ENCODE measurements around the gene SLF1.

The SLF1 gene

DNA sequence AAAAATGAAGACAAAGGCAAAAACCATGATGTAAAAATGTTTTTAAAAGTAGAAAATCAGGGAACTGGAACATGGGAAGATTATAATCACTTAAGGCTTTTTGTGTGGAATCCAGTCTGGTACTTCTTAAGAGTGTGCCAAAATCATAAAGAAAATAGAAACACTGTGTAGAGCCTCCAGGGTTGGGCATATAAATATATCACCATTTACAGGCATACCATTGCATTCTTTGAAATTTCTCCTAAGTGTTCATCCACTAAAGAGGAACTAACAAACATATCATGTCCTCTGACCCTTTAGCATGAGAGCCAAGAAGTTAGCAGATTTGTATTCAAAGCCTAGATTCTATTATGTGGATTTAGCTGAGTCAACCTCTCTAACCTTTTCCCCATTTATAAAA lies 93.3 kb downstream of the SLF1 start:
- DNase-seq (ENCODE audit: low read depth in 2 of 2): no peak

DNA sequence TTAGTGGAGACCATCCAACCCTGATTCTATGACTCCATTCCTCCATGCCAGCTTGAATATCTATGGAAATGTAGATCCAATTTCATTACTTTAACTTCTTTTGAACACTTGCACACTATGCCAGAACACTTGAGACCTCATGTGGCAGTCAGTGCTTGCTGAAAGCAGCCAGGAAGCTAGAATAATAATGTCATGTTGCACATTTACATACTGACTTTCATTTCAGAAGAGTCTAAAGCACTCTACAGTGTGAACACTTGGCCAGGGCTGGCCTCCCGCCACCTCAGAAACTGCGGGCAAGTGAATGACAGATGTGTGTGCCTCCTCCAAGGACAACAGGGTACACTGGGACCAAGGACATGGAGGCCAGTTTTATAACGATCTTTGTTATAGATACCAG lies 97.3 kb downstream of the SLF1 start:
- no peak for DNase-seq (ENCODE audit: low read depth in 2 of 2)

DNA sequence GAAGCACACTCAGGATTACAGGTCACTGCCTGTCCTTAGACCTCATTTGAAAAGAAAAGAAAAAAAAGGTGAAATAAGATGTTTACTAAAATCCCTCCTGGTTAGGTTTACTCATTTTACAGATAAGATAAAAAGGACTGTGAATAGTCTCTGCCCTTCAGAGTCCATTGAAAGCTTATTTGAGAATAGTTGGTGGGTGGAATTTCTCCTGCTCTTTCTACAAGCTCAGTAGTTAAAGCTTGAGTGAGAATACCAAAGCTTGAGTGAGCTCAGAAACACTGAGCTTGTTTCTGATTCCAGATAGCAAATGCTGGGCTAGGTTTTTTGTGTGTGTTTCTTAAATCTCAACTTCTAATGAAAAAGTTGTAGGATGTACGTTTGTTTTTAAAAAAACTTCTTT lies 106.7 kb downstream of the SLF1 start:
- no peak for DNase-seq (ENCODE audit: low read depth in 2 of 2)

DNA sequence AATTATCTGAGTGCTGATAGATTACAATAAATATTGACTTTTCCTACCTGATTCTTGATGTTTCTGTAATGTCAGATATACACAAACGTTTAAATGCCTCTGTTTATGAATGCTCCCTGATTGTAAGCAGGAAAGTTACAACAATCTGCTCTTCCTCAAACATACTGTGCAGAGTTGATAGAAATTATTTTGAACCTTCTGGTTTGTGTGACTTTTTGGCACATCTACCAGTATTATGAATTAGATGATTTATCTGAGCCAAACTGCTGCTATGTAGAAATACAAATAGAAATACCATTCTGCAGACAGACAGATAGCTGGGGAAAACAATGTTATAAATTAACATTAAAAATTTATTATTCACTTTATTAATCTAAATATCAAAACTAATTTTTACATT lies 113.0 kb downstream of the SLF1 start:
- no peak for DNase-seq (ENCODE audit: low read depth in 2 of 2)

DNA sequence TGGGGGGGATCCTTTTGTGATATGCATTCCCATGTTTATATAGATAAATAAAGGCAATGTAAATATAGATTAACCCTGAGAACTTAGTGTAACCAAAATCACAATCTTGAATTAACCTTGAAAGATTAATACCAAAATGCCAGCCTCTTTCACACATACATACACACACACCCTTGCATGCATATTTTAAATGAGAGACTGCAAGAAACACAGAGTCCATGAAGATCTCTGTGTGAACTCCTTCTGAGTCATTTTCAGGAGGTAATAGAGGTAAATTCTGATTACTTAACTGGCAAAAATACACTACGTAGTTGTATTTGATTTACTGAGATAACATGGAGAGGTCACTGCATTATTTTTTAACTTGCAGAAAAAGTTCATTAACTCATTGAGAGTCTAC lies 118.0 kb downstream of the SLF1 start:
- no peak for DNase-seq (ENCODE audit: low read depth in 2 of 2)

DNA sequence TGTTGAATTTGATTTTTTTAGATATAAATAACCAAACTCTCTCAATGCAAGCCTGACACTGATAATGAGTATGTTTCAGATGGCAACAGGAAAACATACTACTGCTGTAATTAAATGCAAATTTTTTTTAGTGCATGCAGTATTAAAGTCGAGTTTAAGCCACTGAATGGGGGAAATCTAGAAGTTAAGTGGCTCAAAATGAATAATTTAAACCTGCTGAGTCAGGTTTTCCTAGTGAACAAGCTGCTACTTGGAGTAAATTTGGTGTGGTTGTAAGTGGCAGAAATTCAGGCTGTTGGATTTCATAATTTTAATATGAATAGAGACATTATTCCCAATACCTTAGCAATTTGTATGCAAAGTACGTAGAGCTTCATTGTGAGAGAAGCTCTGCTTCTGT lies 121.8 kb downstream of the SLF1 start:
- DNase-seq (ENCODE audit: low read depth in 2 of 2): no peak

DNA sequence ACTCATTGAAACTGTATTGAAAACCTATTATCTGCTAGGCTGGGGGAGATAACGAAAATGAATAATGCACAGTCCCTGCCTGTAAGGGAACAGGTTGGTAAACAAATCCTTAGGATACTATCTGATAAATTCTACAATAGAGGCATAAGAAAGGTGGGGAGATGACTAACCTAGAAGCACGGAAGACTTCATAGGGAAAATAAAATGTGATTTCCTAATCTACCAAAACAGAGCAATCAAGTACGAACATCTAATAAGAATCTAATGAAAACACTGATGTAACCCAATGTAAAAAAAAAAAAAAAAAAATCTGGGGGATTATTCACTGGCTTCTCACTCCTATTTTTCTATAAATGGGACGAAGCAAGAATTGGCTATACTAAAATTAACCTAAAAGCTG lies 124.4 kb downstream of the SLF1 start:
- no peak for DNase-seq (ENCODE audit: low read depth in 2 of 2)

DNA sequence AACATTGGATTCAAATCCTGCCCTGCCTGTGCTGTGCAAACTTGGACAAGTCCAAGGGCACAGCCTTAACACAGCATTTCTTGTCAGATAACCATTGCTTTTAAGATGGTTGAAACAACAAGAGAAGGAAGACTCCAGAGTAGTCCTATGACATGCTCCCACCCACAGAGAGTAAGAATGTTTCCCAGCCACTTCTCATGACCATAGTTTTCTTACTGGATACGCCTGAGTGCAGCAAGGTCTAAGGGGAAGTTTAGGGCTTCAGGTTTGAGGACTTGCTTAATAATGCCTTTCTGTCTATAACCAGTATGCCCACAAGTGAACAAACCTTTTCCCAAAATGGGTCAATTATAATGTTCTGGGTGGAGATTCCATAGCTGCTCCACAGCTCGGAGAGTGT lies 126.4 kb downstream of the SLF1 start:
- DNase-seq (ENCODE audit: low read depth in 2 of 2): no peak

DNA sequence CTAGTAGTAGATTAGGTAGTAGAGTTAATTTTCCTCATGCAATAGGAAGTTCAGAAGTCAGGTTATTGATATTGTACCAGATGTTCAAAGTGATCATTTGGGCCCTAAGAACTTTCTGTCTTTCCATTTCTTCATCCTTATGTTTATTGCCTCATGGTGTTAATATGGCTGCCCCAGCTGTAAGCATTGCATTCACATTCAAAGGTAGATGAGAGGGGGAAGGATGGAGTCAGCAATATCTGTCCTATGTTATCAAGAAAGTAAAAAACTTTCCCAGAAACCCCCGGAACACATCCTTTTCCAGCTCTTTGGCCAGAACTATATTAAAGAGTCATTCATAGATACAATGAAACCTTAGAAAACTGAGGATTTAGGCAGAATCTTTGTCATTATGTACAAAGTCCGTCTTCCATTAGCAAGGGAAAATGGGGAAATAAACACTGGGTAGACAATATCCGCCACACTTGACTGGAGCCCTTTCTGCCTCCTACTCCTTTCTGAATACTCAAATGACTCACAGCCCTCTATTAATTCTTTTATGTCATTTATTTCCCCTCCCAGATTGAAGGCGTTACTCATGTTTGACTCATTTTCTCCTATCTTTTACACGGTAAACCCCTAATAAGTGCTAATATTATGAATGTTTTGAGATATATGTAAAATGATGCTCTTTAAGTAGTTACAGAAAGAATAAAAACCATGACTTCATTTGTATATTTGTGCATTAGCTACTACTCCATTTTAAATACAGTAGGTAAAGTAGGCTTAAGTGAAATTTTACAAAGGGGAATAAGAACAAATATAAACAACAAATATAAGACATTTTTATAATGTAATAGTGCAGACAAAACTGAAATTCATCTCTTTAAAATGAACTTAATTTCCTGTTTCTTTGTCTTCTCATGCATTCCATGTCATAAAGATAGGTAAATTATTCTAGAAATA lies 127.6 kb downstream of the SLF1 start:
- DNase-seq (ENCODE audit: low read depth in 2 of 2): no peak

DNA sequence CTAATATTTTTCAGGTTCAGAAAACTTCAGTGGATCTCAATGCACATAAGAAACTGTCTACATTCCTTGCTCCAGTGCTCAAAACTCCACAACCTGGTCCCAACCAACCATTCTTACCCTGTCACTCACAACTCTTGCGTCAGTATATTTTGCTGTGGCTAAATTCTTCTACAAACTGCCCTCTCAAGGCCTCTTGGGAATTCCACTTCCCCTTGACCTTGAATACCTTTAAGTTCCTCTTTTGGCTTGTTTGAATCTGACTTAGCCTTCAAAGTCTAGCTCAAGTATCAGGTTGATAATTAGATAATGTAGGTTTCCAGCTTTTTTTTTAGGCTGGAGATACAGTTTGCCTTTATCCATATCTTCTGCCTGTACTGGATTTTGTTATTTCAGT lies 128.3 kb downstream of the SLF1 start:
- DNase-seq (ENCODE audit: low read depth in 2 of 2): no peak
